HCT116 (cell line): ENCODE data around the gene BDKRB1. TPM values are rescaled to one million over a fixed set of nuclear protein-coding genes. Genes with fewer than 3 reads are reported as not detected.

Source experiments
- ATAC-seq: fragments of 200-7000 bp; cut with Tn5 transposase; 2 replicates; pipeline ENCODE4 v1.9.1; 2020; ENCODE audit warnings: mild to moderate bottlenecking, moderate library complexity
- BruUV-seq: library from RNA; stranded (reverse); fragments of 400-500 nt; replicated peaks from 2 replicates; lab custom pipeline; 2021; lab: Mats Ljungman, UMichigan
- CTCF ChIA-PET: fragments of 300-600 bp; sonication (Branson Sonifier 250); formaldehyde crosslinking; loops from one replicate; lab custom pipeline; 2021; ENCODE audit warnings: antibody characterized with exemption; lab: Charles Lee
- POLR2A ChIA-PET: fragments of 300-600, 350-600 bp; sonication (Branson Sonifier 250); formaldehyde crosslinking; loops from one replicate; lab custom pipeline; 2021; ENCODE audit warnings: antibody characterized with exemption; lab: Charles Lee
- RAD21 ChIA-PET, 2 experiments: fragments of 300-600 bp; sonication (Branson Sonifier 250); formaldehyde crosslinking; loops; one replicate each; lab custom pipeline; 2023; ENCODE audit warnings: low total read pairs in 2 of 2; ENCODE audit not compliant: uncharacterized antibody in 2 of 2, unreplicated experiment in 2 of 2, low non-redundant PET in 1 of 2; lab: Charles Lee
- DNase-seq: peaks from one replicate; pipeline ENCODE4 v3.0.0-alpha.2; 2010; ENCODE audit warnings: low read depth, low spot score
- H2AFZ ChIP-seq: fragments of 200-600 bp; shearing (Covaris generic), sonication (generic); 2 replicates; pipeline ENCODE4 v1.6.1; 2017; ENCODE audit warnings: low read depth, mixed run types, mixed read lengths, antibody characterized with exemption, low read length; ENCODE audit not compliant: poor library complexity, severe bottlenecking
- H3K27ac ChIP-seq: 2 replicates; pipeline ENCODE4 v1.5.1; 2012; ENCODE audit warnings: low read depth, low read length
- H3K27me3 ChIP-seq: fragments of 200-600 bp; sonication (generic); 2 replicates; pipeline ENCODE4 v1.6.1; 2016; ENCODE audit warnings: mixed run types, low read length, mixed read lengths; ENCODE audit not compliant: insufficient read depth
- H3K36me3 ChIP-seq, 2 experiments: fragments of 200-500 bp in 1 of 2; fragments of 200-600 bp in 1 of 2; sonication (Bioruptor generic) in 1 of 2; sonication (generic) in 1 of 2; 2 replicates each; pipeline versions ENCODE4 v1.5.1 to v1.6.1; 2014 to 2016; ENCODE audit warnings: low read length in 2 of 2, inconsistent platforms in 1 of 2, mixed read lengths in 1 of 2, mixed run types in 1 of 2; ENCODE audit not compliant: insufficient read depth in 2 of 2, control insufficient read depth in 1 of 2
- H3K4me1 ChIP-seq, 2 experiments: fragments of 200-600 bp in 1 of 2; sonication (generic) in 1 of 2; 2 replicates each; pipeline versions ENCODE4 v1.5.1 to v1.6.1; 2012 to 2017; ENCODE audit warnings: low read length in 2 of 2, inconsistent platforms in 1 of 2, mild to moderate bottlenecking in 1 of 2, mixed read lengths in 1 of 2, mixed run types in 1 of 2, moderate library complexity in 1 of 2; ENCODE audit not compliant: insufficient read depth in 2 of 2, control insufficient read depth in 1 of 2
- H3K4me2 ChIP-seq: fragments of 200-600 bp; sonication (generic); 2 replicates; pipeline ENCODE4 v1.6.1; 2017; ENCODE audit warnings: mixed run types, low read length, mixed read lengths
- H3K4me3 ChIP-seq, 2 experiments: fragments of 200-600 bp in 1 of 2; sonication (generic) in 1 of 2; replicated peaks in 1 of 2; 2 replicates each; pipeline ENCODE4 v1.5.1; 2011 to 2016; ENCODE audit warnings: low read length in 2 of 2, control low read depth in 1 of 2, low read depth in 1 of 2, mild to moderate bottlenecking in 1 of 2, mixed read lengths in 1 of 2, mixed run types in 1 of 2
- H3K79me2 ChIP-seq: fragments of 200-600 bp; sonication (generic); 2 replicates; pipeline ENCODE4 v1.6.1; 2017; ENCODE audit warnings: mild to moderate bottlenecking, mixed run types, low read length, moderate library complexity, mixed read lengths; ENCODE audit not compliant: insufficient read depth
- H3K9ac ChIP-seq: fragments of 200-600 bp; sonication (generic); 2 replicates; pipeline ENCODE4 v1.6.1; 2016; ENCODE audit warnings: low read length, mixed read lengths
- H3K9me2 ChIP-seq: fragments of 200-600 bp; sonication (generic), shearing (Covaris generic); 2 replicates; pipeline ENCODE4 v1.6.1; 2017; ENCODE audit warnings: mixed run types, mild to moderate bottlenecking, moderate library complexity; ENCODE audit not compliant: insufficient read depth
- H3K9me3 ChIP-seq, 2 experiments: fragments of 200-500 bp in 1 of 2; fragments of 200-600 bp in 1 of 2; sonication (Bioruptor generic) in 1 of 2; sonication (generic) in 1 of 2; 2 replicates each; pipeline ENCODE4 v1.6.1; 2014 to 2017; ENCODE audit warnings: low read length in 2 of 2, mixed read lengths in 2 of 2, inconsistent platforms in 1 of 2, low read depth in 1 of 2, mild to moderate bottlenecking in 1 of 2, mixed run types in 1 of 2, moderate library complexity in 1 of 2; ENCODE audit not compliant: control insufficient read depth in 1 of 2, insufficient read depth in 1 of 2
- H4K20me1 ChIP-seq: fragments of 200-600 bp; sonication (generic), shearing (Covaris generic); 2 replicates; pipeline ENCODE4 v1.6.1; 2017; ENCODE audit warnings: mixed run types, mild to moderate bottlenecking, moderate library complexity; ENCODE audit not compliant: insufficient read depth
- EGR1 ChIP-seq: IDR thresholded peaks from 2 replicates; pipeline ENCODE4 v1.6.1; 2012; ENCODE audit warnings: low read depth
- EZH2 ChIP-seq: fragments of 200-600 bp; sonication (generic); IDR thresholded peaks from 2 replicates; pipeline ENCODE4 v1.6.1; 2017; ENCODE audit warnings: antibody characterized with exemption, mixed run types
- EZH2phosphoT487 ChIP-seq: fragments of 200-600 bp; IDR thresholded peaks from 2 replicates; pipeline ENCODE4 v1.6.1; 2018; ENCODE audit warnings: antibody characterized with exemption, borderline replicate concordance
- FOSL1 ChIP-seq: IDR thresholded peaks from 2 replicates; pipeline ENCODE4 v1.6.1; 2012; ENCODE audit warnings: low read depth
- JUND ChIP-seq: IDR thresholded peaks from 2 replicates; pipeline ENCODE4 v1.6.1; 2012
- POLR2AphosphoS5 ChIP-seq: IDR thresholded peaks from 2 replicates; pipeline ENCODE4 v1.6.1; 2011; ENCODE audit warnings: mild to moderate bottlenecking, low read depth, low read length, moderate library complexity
- RAD21 ChIP-seq: IDR thresholded peaks from 2 replicates; pipeline ENCODE4 v1.6.1; 2012; ENCODE audit warnings: low read depth, mild to moderate bottlenecking
- SRF ChIP-seq: IDR thresholded peaks from 2 replicates; pipeline ENCODE4 v1.6.1; 2012; ENCODE audit warnings: low read depth
- TCF7L2 ChIP-seq: IDR thresholded peaks from 2 replicates; pipeline ENCODE4 v1.7.0; 2011; ENCODE audit warnings: borderline replicate concordance, inconsistent platforms; ENCODE audit not compliant: insufficient read depth, insufficient read length; ENCODE audit errors: extremely low read depth
- YY1 ChIP-seq: IDR thresholded peaks from 2 replicates; pipeline ENCODE4 v1.6.1; 2011; ENCODE audit warnings: low read length, low read depth, moderate library complexity, mild to moderate bottlenecking; ENCODE audit not compliant: insufficient replicate concordance; ENCODE audit errors: extremely low read depth
- ZBTB33 ChIP-seq: IDR thresholded peaks from 2 replicates; pipeline ENCODE4 v1.6.1; 2011; ENCODE audit warnings: mild to moderate bottlenecking, low read length, moderate library complexity; ENCODE audit not compliant: insufficient replicate concordance; ENCODE audit errors: extremely low read depth
- ZNF274 ChIP-seq: fragments of 200-500 bp; sonication (Bioruptor generic); IDR thresholded peaks from 2 replicates; pipeline ENCODE4 v1.6.1; 2014; ENCODE audit warnings: mild to moderate bottlenecking, low read depth, low read length, inconsistent platforms
- intact Hi-C: fragments of 100-400 bp; cut with micrococcal nuclease; formaldehyde crosslinking; loops from 2 replicates; pipeline ENCODE4 v1.10.0; 2022
- total RNA-seq: library from RNA; stranded (reverse); gene quantifications from one replicate; pipeline ENCODE4 v1.2.1, GENCODE V29; 2021; ENCODE audit not compliant: unreplicated experiment
- TF ChIP-seq, protein P1 (sequence below): IDR thresholded peaks from 2 replicates; pipeline ENCODE4 v1.6.1; 2012; ENCODE audit warnings: low read depth
- TF ChIP-seq, protein P2 (sequence below), 3 experiments: fragments of 200-600 bp in 1 of 3; sonication (generic) in 1 of 3; IDR thresholded peaks in 2 of 3; conservative IDR thresholded peaks in 1 of 3; 2 replicates each; pipeline ENCODE4 v1.5.1; 2012 to 2017; ENCODE audit warnings: low read depth in 2 of 3, low read length in 2 of 3, antibody characterized with exemption in 1 of 3, borderline replicate concordance in 1 of 3, control low read depth in 1 of 3, mild to moderate bottlenecking in 1 of 3, mixed read lengths in 1 of 3, mixed run types in 1 of 3, moderate library complexity in 1 of 3; ENCODE audit not compliant: insufficient read depth in 1 of 3

BDKRB1 gene
- total RNA-seq, 1 experiment from 2014 or later, result not detected

DNA sequence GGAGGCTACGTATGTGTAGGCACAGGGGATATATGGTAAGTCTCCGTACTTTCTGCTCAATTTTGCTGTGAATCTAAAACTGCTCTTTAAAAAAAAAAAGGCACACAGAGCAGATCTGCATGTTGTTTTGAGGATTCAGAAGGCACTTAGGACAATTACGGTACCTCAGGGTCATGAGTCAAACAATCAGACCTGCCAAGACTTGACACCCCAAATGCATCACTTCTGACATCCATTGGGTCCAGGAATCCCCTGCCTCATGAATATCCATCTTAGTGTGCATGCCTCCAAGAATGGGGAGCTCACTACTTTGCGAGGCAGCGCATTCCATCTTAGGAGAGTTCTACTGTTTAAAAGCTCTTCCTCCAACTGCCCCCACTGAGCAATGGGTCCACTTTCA lies 48.3 kb upstream of the BDKRB1 start (continued):
- TF ChIP-seq, protein P1, sequence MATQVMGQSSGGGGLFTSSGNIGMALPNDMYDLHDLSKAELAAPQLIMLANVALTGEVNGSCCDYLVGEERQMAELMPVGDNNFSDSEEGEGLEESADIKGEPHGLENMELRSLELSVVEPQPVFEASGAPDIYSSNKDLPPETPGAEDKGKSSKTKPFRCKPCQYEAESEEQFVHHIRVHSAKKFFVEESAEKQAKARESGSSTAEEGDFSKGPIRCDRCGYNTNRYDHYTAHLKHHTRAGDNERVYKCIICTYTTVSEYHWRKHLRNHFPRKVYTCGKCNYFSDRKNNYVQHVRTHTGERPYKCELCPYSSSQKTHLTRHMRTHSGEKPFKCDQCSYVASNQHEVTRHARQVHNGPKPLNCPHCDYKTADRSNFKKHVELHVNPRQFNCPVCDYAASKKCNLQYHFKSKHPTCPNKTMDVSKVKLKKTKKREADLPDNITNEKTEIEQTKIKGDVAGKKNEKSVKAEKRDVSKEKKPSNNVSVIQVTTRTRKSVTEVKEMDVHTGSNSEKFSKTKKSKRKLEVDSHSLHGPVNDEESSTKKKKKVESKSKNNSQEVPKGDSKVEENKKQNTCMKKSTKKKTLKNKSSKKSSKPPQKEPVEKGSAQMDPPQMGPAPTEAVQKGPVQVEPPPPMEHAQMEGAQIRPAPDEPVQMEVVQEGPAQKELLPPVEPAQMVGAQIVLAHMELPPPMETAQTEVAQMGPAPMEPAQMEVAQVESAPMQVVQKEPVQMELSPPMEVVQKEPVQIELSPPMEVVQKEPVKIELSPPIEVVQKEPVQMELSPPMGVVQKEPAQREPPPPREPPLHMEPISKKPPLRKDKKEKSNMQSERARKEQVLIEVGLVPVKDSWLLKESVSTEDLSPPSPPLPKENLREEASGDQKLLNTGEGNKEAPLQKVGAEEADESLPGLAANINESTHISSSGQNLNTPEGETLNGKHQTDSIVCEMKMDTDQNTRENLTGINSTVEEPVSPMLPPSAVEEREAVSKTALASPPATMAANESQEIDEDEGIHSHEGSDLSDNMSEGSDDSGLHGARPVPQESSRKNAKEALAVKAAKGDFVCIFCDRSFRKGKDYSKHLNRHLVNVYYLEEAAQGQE, result no peak
- TF ChIP-seq EZH2phosphoT487 (no peak), SRF (no peak)

GRCh38 chr14:96208739-96209138 lies 47.3 kb upstream of the BDKRB1 start:
- no peak for ATAC-seq
- CTCF ChIA-PET, result no interaction called here
- no peaks in the 10 kb centered on the region for H3K36me3 ChIP-seq
- DNase-seq, result no peak
- intact Hi-C loops, result no loop called here
- no peaks in the 10 kb centered on the region for H3K79me2 ChIP-seq
- H2AFZ ChIP-seq, result no peak overlapping the region
- RAD21 ChIA-PET, result no interaction called here
- no TSS peak for BruUV-seq
- H3K27me3 ChIP-seq, result no peaks in the 10 kb centered on the region
- no peaks in the 10 kb centered on the region for H3K9me3 ChIP-seq
- H3K4me2 ChIP-seq, result no peak overlapping the region
- peaks cover 13 to 25% of the 10 kb centered on the region in 2 experiments; a peak in 3 of 4 replicates for H3K4me1 ChIP-seq
- H4K20me1 ChIP-seq, result no peaks in the 10 kb centered on the region
- no peaks in the 10 kb centered on the region for H3K9me2 ChIP-seq
- POLR2A ChIA-PET, result no interaction called here
- H3K9ac ChIP-seq, result no peak overlapping the region
- no peak overlapping the region for H3K4me3 ChIP-seq
- H3K27ac ChIP-seq, result no peak overlapping the region
- no peak for TF ChIP-seq EZH2
- TF ChIP-seq, protein P2, sequence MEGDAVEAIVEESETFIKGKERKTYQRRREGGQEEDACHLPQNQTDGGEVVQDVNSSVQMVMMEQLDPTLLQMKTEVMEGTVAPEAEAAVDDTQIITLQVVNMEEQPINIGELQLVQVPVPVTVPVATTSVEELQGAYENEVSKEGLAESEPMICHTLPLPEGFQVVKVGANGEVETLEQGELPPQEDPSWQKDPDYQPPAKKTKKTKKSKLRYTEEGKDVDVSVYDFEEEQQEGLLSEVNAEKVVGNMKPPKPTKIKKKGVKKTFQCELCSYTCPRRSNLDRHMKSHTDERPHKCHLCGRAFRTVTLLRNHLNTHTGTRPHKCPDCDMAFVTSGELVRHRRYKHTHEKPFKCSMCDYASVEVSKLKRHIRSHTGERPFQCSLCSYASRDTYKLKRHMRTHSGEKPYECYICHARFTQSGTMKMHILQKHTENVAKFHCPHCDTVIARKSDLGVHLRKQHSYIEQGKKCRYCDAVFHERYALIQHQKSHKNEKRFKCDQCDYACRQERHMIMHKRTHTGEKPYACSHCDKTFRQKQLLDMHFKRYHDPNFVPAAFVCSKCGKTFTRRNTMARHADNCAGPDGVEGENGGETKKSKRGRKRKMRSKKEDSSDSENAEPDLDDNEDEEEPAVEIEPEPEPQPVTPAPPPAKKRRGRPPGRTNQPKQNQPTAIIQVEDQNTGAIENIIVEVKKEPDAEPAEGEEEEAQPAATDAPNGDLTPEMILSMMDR (IDR thresholded peaks at IDR 0.05 in 2 of 3, conservative IDR thresholded peaks at IDR 0.05 in 1 of 3; ENCODE audit: borderline replicate concordance in 1 of 3, insufficient read depth in 1 of 3, low read depth in 2 of 3, low read length in 2 of 3), result no peak
- no peak for TF ChIP-seq ZNF274
- no peak for TF ChIP-seq ZBTB33
- TF ChIP-seq YY1, result no peak
- TF ChIP-seq EGR1, result no peak
- no peak for TF ChIP-seq TCF7L2
- no peak for TF ChIP-seq RAD21
- TF ChIP-seq FOSL1, result no peak
- no peak for TF ChIP-seq JUND
- no peak for TF ChIP-seq POLR2AphosphoS5
